ENCODE data around the gene GAPDHS.

- TF ChIP-seq, protein P1, sequence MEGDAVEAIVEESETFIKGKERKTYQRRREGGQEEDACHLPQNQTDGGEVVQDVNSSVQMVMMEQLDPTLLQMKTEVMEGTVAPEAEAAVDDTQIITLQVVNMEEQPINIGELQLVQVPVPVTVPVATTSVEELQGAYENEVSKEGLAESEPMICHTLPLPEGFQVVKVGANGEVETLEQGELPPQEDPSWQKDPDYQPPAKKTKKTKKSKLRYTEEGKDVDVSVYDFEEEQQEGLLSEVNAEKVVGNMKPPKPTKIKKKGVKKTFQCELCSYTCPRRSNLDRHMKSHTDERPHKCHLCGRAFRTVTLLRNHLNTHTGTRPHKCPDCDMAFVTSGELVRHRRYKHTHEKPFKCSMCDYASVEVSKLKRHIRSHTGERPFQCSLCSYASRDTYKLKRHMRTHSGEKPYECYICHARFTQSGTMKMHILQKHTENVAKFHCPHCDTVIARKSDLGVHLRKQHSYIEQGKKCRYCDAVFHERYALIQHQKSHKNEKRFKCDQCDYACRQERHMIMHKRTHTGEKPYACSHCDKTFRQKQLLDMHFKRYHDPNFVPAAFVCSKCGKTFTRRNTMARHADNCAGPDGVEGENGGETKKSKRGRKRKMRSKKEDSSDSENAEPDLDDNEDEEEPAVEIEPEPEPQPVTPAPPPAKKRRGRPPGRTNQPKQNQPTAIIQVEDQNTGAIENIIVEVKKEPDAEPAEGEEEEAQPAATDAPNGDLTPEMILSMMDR (IDR thresholded peaks at IDR 0.05), result no peak
- no peak for TF ChIP-seq EZH2 (IDR thresholded peaks at IDR 0.05)
These were observed 6.6 kb downstream of the GAPDHS start for GRCh38 chr19:35539850-35540249.
